ENCODE results near the gene NOS2.
"Not testable (repeated sequence)": the region's sequence is repeated elsewhere in the genome, so short reads cannot be mapped to it uniquely, and the experiment has no call there.

DNA sequence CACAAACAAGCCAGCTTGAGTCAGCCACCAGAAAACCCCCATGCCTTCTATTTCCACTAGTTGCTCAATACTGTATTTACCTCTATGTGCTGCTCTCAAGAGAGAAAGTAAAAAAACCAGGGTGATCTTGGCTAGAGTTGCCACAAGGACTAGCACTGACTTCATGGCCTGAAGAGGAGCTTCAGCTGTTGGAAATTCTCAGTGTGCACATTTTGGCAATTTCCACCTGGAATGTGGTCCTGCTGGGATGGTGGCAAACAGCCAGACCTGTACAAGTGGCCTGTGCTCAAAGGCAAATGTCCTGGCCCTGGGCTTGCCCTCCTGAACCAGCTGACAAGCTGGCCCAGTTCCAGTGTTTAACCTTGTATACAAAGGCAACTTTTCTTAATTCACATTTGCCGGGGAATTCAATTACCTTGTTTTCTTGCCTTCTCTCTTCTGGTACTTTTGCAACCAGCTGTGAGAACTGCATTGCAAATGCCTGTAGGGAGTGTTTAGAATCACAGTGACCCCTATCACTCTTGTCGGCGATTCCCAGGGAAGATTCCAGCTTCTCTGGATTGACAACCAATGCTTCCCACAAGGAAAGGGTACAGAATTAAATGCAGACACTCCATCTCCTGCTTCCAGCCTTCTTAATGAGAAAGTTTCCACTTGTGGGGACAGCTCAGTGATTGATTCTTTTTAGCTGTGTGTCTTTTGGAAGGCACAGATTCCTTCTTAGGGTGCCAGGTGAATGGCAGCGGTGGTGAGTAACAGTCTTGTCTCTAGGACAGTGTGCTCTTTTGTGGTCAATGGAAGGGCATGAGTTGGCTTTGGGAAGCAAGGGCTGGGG, 39.5 kb upstream of the NOS2 start:
- not testable (repeated sequence) for TF ChIP-seq POLR2A (IDR thresholded peaks at IDR 0.05)
- TF ChIP-seq, protein P1, sequence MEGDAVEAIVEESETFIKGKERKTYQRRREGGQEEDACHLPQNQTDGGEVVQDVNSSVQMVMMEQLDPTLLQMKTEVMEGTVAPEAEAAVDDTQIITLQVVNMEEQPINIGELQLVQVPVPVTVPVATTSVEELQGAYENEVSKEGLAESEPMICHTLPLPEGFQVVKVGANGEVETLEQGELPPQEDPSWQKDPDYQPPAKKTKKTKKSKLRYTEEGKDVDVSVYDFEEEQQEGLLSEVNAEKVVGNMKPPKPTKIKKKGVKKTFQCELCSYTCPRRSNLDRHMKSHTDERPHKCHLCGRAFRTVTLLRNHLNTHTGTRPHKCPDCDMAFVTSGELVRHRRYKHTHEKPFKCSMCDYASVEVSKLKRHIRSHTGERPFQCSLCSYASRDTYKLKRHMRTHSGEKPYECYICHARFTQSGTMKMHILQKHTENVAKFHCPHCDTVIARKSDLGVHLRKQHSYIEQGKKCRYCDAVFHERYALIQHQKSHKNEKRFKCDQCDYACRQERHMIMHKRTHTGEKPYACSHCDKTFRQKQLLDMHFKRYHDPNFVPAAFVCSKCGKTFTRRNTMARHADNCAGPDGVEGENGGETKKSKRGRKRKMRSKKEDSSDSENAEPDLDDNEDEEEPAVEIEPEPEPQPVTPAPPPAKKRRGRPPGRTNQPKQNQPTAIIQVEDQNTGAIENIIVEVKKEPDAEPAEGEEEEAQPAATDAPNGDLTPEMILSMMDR (IDR thresholded peaks at IDR 0.05): not testable (repeated sequence)
